SJSA1 (cell line): ENCODE measurements around the gene PLEKHM3. TPM values are rescaled to one million over a fixed set of nuclear protein-coding genes. Genes with fewer than 3 reads are reported as not detected.
"Not testable (repeated sequence)": the region's sequence is repeated elsewhere in the genome, so short reads cannot be mapped to it uniquely, and the experiment has no call there.

ENCODE experiments used
- DNase-seq, 2 experiments: peaks; one replicate each; pipeline ENCODE4 v3.0.0-alpha.2; 2015 to 2020; ENCODE audit warnings: low spot score in 2 of 2, low read depth in 1 of 2
- H3K27ac ChIP-seq: fragments of 250-450 bp; sonication (Bioruptor Pico); 2 replicates; pipeline ENCODE4 v1.5.1; 2020; ENCODE audit warnings: mild to moderate bottlenecking, moderate library complexity
- H3K27me3 ChIP-seq: fragments of 250-450 bp; sonication (Bioruptor Pico); replicated peaks from 2 replicates; pipeline ENCODE4 v1.5.1; 2020; ENCODE audit warnings: mild to moderate bottlenecking, moderate library complexity
- H3K36me3 ChIP-seq: fragments of 250-450 bp; sonication (Bioruptor Pico); 2 replicates; pipeline ENCODE4 v1.5.1; 2020; ENCODE audit warnings: mild to moderate bottlenecking
- H3K4me1 ChIP-seq: fragments of 250-450 bp; sonication (Bioruptor Pico); replicated peaks from 2 replicates; pipeline ENCODE4 v1.6.1; 2021; ENCODE audit warnings: mild to moderate bottlenecking
- H3K4me3 ChIP-seq: fragments of 250-450 bp; sonication (Bioruptor Pico); 2 replicates; pipeline ENCODE4 v1.5.1; 2020; ENCODE audit warnings: mild to moderate bottlenecking
- H3K9me3 ChIP-seq: fragments of 250-450 bp; sonication (Bioruptor Pico); replicated peaks from 2 replicates; pipeline ENCODE4 v1.5.1; 2020; ENCODE audit warnings: mild to moderate bottlenecking
- total RNA-seq: library from RNA; depleted of rRNA; stranded (reverse); fragments of >200 nt; shearing (Covaris generic); gene quantifications from 2 replicates; pipeline ENCODE4 v1.2.3, GENCODE V29; 2014

Gene PLEKHM3
- total RNA-seq, 1 experiment from 2014 or later: 5.8 TPM

DNA sequence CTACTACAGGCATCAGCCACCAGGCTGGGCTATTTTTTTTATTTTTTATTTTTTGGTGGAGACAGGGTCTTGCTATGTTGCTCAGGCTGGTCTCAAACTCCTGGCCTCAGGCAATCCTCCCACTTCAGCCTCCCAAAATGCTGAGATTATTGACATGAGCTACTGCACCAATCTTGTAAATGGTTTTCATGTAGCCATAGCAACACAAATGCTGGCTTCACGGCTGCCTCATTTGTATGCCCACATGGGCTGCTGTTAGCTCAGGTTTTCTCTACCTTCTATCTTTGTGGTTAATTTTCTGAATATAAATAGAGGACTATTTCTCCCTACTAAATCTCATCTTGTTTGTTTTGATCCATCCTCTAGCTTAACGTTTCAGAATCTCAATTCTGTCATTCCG is 58.2 kb downstream of the PLEKHM3 start:
- Histone ChIP-seq H3K4me1 (no peaks in the 10 kb centered on the region), H3K9me3 (no peaks in the 10 kb centered on the region), H3K27me3 (no peaks in the 10 kb centered on the region), H3K36me3 (no peaks in the 10 kb centered on the region), H3K4me3 (no peak overlapping the region), H3K27ac (no peak overlapping the region)
- no peak for DNase-seq

GRCh38 chr2:207960911-207961310 is 64.4 kb downstream of the PLEKHM3 start:
- no peaks in the 10 kb centered on the region for H3K4me1 ChIP-seq
- no peak overlapping the region for H3K27ac ChIP-seq
- no peak for DNase-seq
- no peaks in the 10 kb centered on the region; the same call in 1 of the 2 replicates for H3K9me3 ChIP-seq
- H3K4me3 ChIP-seq: no peak overlapping the region
- no peaks in the 10 kb centered on the region for H3K27me3 ChIP-seq
- no peaks in the 10 kb centered on the region for H3K36me3 ChIP-seq

GRCh38 chr2:207960090-207960489 is 65.2 kb downstream of the PLEKHM3 start:
- Histone ChIP-seq H3K4me1 (no peaks in the 10 kb centered on the region), H3K4me3 (no peak overlapping the region), H3K27me3 (no peaks in the 10 kb centered on the region), H3K9me3 (no peaks in the 10 kb centered on the region; the same call in 1 of the 2 replicates), H3K36me3 (no peaks in the 10 kb centered on the region), H3K27ac (no peak overlapping the region)
- DNase-seq: no peak

- H3K9me3 ChIP-seq: no peaks in the 10 kb centered on the region; the same call in 1 of the 2 replicates
- no peaks in the 10 kb centered on the region for H3K27me3 ChIP-seq
- DNase-seq: no peak
- no peaks in the 10 kb centered on the region for H3K4me1 ChIP-seq
- H3K27ac ChIP-seq: no peak overlapping the region
- no peak overlapping the region for H3K4me3 ChIP-seq
- H3K36me3 ChIP-seq: no peaks in the 10 kb centered on the region
Measured at GRCh38 chr2:207956771-207957170, 68.6 kb downstream of the PLEKHM3 start.

- DNase-seq: no peak
- H3K4me1 ChIP-seq: no peaks in the 10 kb centered on the region
- no peaks in the 10 kb centered on the region; the same call in 1 of the 2 replicates for H3K9me3 ChIP-seq
- no peak overlapping the region for H3K4me3 ChIP-seq
- H3K36me3 ChIP-seq: no peaks in the 10 kb centered on the region
- no peak overlapping the region for H3K27ac ChIP-seq
- no peaks in the 10 kb centered on the region for H3K27me3 ChIP-seq
Measured at GRCh38 chr2:207955456-207955855, 69.9 kb downstream of the PLEKHM3 start.

DNA sequence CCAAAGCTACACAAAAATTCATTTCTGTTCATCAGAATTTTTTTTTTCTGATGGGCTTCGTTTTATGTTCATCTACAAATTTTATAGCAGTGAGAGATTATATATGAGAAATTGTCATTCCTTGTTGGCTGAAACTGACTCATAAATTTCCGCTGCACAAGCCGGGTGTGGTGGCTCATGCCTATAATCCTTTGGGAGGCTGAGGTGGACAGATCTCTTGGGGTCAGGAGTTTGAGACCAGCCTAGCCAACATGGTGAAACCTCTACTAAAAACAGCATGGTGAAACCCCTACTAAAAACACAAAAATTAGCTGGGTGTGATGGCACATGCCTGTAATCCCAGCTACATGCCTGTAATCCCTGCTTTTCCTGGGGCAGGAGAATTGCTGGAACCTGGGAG is 72.0 kb downstream of the PLEKHM3 start:
- no peak for DNase-seq

GRCh38 chr2:207952564-207953345 is 72.6 kb downstream of the PLEKHM3 start:
- Histone ChIP-seq H3K27ac (no peak overlapping the region), H3K27me3 (no peaks in the 10 kb centered on the region), H3K36me3 (no peaks in the 10 kb centered on the region), H3K9me3 (no peaks in the 10 kb centered on the region; the same call in 1 of the 2 replicates), H3K4me1 (no peaks in the 10 kb centered on the region), H3K4me3 (no peak overlapping the region)
- no peak for DNase-seq

More for the DNA sequence above, 72.0 kb downstream of the PLEKHM3 start:
- Histone ChIP-seq H3K4me1 (no peaks in the 10 kb centered on the region), H3K36me3 (no peaks in the 10 kb centered on the region), H3K4me3 (no peak overlapping the region), H3K9me3 (no peaks in the 10 kb centered on the region; the same call in 1 of the 2 replicates), H3K27ac (no peak overlapping the region), H3K27me3 (no peaks in the 10 kb centered on the region)

GRCh38 chr2:207951734-207952470 is 73.4 kb downstream of the PLEKHM3 start:
- no peak overlapping the region for H3K27ac ChIP-seq
- no peaks in the 10 kb centered on the region for H3K4me1 ChIP-seq
- no peaks in the 10 kb centered on the region; the same call in 1 of the 2 replicates for H3K9me3 ChIP-seq
- DNase-seq: no peak
- no peaks in the 10 kb centered on the region for H3K36me3 ChIP-seq
- no peak overlapping the region for H3K4me3 ChIP-seq
- no peaks in the 10 kb centered on the region for H3K27me3 ChIP-seq

DNA sequence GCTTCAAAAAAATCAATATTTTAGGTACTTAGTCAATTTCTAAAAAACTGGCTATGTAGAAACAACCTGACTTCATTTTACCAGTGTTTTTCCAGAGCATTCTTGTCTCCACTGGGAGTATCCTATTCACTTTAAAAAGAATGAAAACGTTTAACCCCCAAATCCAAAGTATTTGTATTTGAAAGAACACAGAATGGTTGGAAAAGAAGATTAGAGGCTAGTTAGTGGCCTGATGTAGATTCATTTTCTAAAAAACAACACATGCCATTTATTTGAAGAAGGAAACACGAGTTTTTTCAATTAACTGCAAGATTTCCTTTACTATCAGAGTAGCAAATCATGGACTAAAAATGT is 74.6 kb downstream of the PLEKHM3 start:
- Histone ChIP-seq H3K4me3 (no peak overlapping the region), H3K9me3 (no peaks in the 10 kb centered on the region; the same call in 1 of the 2 replicates), H3K4me1 (no peaks in the 10 kb centered on the region), H3K27ac (no peak overlapping the region), H3K36me3 (no peaks in the 10 kb centered on the region), H3K27me3 (no peaks in the 10 kb centered on the region)
- no peak for DNase-seq

GRCh38 chr2:207950063-207950760 is 75.1 kb downstream of the PLEKHM3 start:
- Histone ChIP-seq H3K27me3 (no peaks in the 10 kb centered on the region), H3K27ac (no peak overlapping the region), H3K36me3 (no peaks in the 10 kb centered on the region), H3K4me1 (no peaks in the 10 kb centered on the region), H3K4me3 (no peak overlapping the region), H3K9me3 (no peaks in the 10 kb centered on the region)
- no peak for DNase-seq

GRCh38 chr2:207949245-207949644 is 76.1 kb downstream of the PLEKHM3 start:
- not testable (repeated sequence) for H3K27ac ChIP-seq, H3K27me3 ChIP-seq, H3K36me3 ChIP-seq, DNase-seq, H3K9me3 ChIP-seq, H3K4me3 ChIP-seq, H3K4me1 ChIP-seq

DNA sequence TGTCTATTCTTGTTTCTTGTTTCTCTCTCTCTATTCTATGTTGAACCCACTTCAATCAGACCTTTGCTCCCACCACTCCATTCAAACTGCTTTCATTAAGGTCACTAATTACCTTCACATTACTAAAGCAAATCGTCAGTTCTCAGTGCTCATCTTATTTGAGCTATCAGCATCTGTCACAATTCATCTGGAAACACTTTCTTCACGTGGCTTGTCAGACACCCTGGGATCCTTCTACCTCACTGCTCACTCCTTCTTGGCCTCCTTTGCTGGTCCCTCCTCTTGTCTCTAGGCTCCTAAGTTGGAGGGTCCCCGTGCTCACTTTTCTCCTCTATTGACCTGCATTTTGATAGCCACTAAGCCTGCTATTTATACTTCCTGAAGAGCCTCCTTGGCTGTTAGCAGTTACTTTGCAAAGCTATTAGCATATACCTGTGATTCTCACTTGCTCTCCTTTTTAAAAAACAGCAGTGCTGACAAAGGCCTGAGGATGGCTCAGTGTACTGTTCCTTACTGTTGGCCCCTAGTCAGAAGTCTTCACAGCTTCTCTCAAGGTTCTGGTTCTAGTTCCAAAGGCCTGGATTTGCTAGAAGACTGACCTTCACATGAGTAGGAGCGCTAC is 80.2 kb downstream of the PLEKHM3 start:
- Histone ChIP-seq H3K9me3 (no peaks in the 10 kb centered on the region), H3K27ac (no peak overlapping the region), H3K4me3 (no peak overlapping the region), H3K36me3 (no peaks in the 10 kb centered on the region), H3K27me3 (no peaks in the 10 kb centered on the region), H3K4me1 (no peaks in the 10 kb centered on the region)
- no peak for DNase-seq

GRCh38 chr2:207944334-207944733 is 81.0 kb downstream of the PLEKHM3 start:
- Histone ChIP-seq H3K9me3 (no peaks in the 10 kb centered on the region), H3K27me3 (no peaks in the 10 kb centered on the region), H3K27ac (no peak overlapping the region), H3K4me1 (no peaks in the 10 kb centered on the region), H3K4me3 (no peak overlapping the region), H3K36me3 (no peaks in the 10 kb centered on the region)
- no peak for DNase-seq
